Keratinocyte (primary cell): Measurements from ENCODE around the gene IGFL2. TPM values are rescaled to one million over a fixed set of nuclear protein-coding genes. Genes with fewer than 3 reads are reported as not detected.

Source experiments
- DNase-seq: peaks from one replicate; pipeline ENCODE4 v3.0.0-alpha.2; 2011; ENCODE audit warnings: low read depth, missing footprints, low spot score
- FAIRE-seq: peaks from 2 replicates; lab custom pipeline; 2011; peaks lifted over from hg19 to GRCh38; lab: Jason Lieb, UNC
- H2AFZ ChIP-seq: 2 replicates; pipeline ENCODE4 v1.6.0; 2012; ENCODE audit warnings: low read length, control low read depth, inconsistent platforms; ENCODE audit not compliant: control insufficient read depth
- H3K27ac ChIP-seq: 2 replicates; pipeline ENCODE4 v1.5.1; 2011; ENCODE audit warnings: low read length; ENCODE audit not compliant: control insufficient read depth, insufficient read depth
- H3K27me3 ChIP-seq: 3 replicates; pipeline ENCODE4 v1.6.0; 2011; ENCODE audit warnings: low read length; ENCODE audit not compliant: control insufficient read depth, insufficient read depth; ENCODE audit errors: extremely low read depth
- H3K36me3 ChIP-seq, 2 experiments: 2 replicates in 1 of 2; 3 replicates in 1 of 2; pipeline ENCODE4 v1.5.1; 2011; ENCODE audit warnings: low read length in 2 of 2, mild to moderate bottlenecking in 1 of 2; ENCODE audit not compliant: control insufficient read depth in 2 of 2, insufficient read depth in 2 of 2; ENCODE audit errors: extremely low read depth in 1 of 2
- H3K4me1 ChIP-seq: 3 replicates; pipeline ENCODE4 v1.5.1; 2011; ENCODE audit warnings: low read length; ENCODE audit not compliant: control insufficient read depth, insufficient read depth; ENCODE audit errors: extremely low read depth
- H3K4me2 ChIP-seq: 3 replicates; pipeline ENCODE4 v1.6.0; 2011; ENCODE audit warnings: low read depth, low read length; ENCODE audit not compliant: control insufficient read depth, insufficient read depth; ENCODE audit errors: extremely low read depth
- H3K4me3 ChIP-seq, 3 experiments: fragments of 200-600 bp in 1 of 3; sonication (generic) in 1 of 3; 2 replicates in 2 of 3; 3 replicates in 1 of 3; pipeline ENCODE4 v1.5.1; 2011 to 2016; ENCODE audit warnings: low read length in 3 of 3, mild to moderate bottlenecking in 3 of 3, control low read depth in 2 of 3, inconsistent platforms in 1 of 3, low read depth in 1 of 3, mixed read lengths in 1 of 3, mixed run types in 1 of 3, moderate library complexity in 1 of 3; ENCODE audit not compliant: control insufficient read depth in 2 of 3, insufficient read depth in 2 of 3; ENCODE audit errors: extremely low read depth in 1 of 3
- H3K79me2 ChIP-seq: 2 replicates; pipeline ENCODE4 v1.6.0; 2012; ENCODE audit warnings: low read length; ENCODE audit not compliant: control insufficient read depth, insufficient read depth
- H3K9ac ChIP-seq: 3 replicates; pipeline ENCODE4 v1.6.0; 2011; ENCODE audit warnings: low read length; ENCODE audit not compliant: control insufficient read depth, insufficient read depth; ENCODE audit errors: extremely low read depth
- H3K9me1 ChIP-seq: 3 replicates; pipeline ENCODE4 v1.6.0; 2011; ENCODE audit warnings: low read length; ENCODE audit not compliant: control insufficient read depth, insufficient read depth; ENCODE audit errors: extremely low read depth
- H3K9me3 ChIP-seq: 2 replicates; pipeline ENCODE4 v1.5.1; 2012; ENCODE audit warnings: low read depth, low read length; ENCODE audit not compliant: control insufficient read depth
- H4K20me1 ChIP-seq: 3 replicates; pipeline ENCODE4 v1.6.0; 2011; ENCODE audit warnings: low read length; ENCODE audit not compliant: control insufficient read depth, insufficient read depth; ENCODE audit errors: extremely low read depth
- EZH2 ChIP-seq: IDR thresholded peaks from one replicate; pipeline ENCODE4 v1.6.1; 2012; ENCODE audit warnings: inconsistent platforms, mild to moderate bottlenecking, low read length, moderate library complexity
- dilution Hi-C: fragments of 300-500 bp; cut with MboI; formaldehyde crosslinking; loops from one replicate; pipeline ENCODE4 v1.7.0; 2020; ENCODE audit warnings: low sequenced_read_pairs; ENCODE audit not compliant: extremely low pct_ligation_motif_present
- polyA plus RNA-seq, 5 experiments: library from polyadenylated mRNA; depleted of rRNA in 3 of 5; stranded (reverse) in 3 of 5; stranded (forward) in 1 of 5; unstranded in 1 of 5; fragments of >200 nt; gene quantifications; 1 replicate in 1 of 5; 2 replicates in 3 of 5; 3 replicates in 1 of 5; pipeline versions ENCODE4 v1.2.1 to v1.2.3, GENCODE V29; 2011 to 2012; ENCODE audit warnings: missing spikeins in 2 of 5, low read depth in 1 of 5, low replicate concordance in 1 of 5
- TF ChIP-seq, protein P1 (sequence below), 3 experiments: IDR thresholded peaks in 1 of 3; conservative IDR thresholded peaks in 1 of 3; optimal IDR thresholded peaks in 1 of 3; 2 replicates in 2 of 3; 3 replicates in 1 of 3; pipeline versions ENCODE3 to v1.5.1; 2011; ENCODE audit warnings: low read length in 3 of 3, mild to moderate bottlenecking in 3 of 3, moderate library complexity in 2 of 3, control low read depth in 1 of 3, inconsistent platforms in 1 of 3; ENCODE audit not compliant: insufficient read depth in 2 of 3; ENCODE audit errors: extremely low read depth in 1 of 3

IGFL2 gene
- polyA plus RNA-seq, 1 donor (not counting 4 experiments of a cell fraction or from before 2014, with no cell fraction given) = 7.1 TPM

DNA sequence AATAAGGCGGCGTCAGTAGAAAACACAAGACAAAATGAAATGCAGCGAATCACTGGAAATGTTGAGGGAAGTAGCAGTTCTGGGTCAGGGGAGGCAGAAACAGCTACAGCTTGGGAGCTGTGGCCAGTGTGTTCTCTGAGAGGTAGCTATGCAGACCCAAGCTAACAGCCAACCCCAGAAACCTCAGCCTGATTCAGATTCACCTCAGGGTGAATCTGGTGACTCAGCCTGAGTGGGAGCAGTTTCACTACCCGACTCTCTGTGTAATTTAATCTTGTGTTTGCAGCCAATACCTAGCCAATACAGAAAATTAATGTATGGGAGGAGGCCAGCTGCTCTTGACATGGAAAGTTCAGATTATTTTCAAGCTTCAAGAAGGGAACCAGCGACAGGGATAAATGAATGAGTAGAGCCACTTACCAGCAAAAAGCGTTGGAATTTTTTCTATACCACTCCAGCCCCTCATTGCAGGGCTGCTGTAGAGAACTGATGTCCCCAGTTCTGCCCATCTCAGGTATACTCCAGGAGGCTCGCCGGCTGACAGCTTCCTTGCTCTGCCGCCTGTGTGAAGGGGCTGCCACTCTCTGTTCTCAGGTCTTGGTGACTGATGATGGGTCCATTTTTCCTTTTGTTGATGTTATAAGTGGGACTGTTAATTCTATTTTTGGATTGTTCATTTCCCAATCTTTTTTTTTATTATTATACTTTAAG lies 32.5 kb upstream of the IGFL2 start:
- no peaks in the 10 kb centered on the region for H3K9me3 ChIP-seq
- H3K27me3 ChIP-seq = no peaks in the 10 kb centered on the region
- FAIRE-seq = peak; percentile 99
- peak overlapping the region; percentile 13 to 44 (median 38) for H3K4me3 ChIP-seq
- H3K9ac ChIP-seq = peak overlapping the region; percentile 75
- H3K36me3 ChIP-seq = peaks cover 0 to 6% of the 10 kb centered on the region in 2 experiments
- TF ChIP-seq, protein P1, sequence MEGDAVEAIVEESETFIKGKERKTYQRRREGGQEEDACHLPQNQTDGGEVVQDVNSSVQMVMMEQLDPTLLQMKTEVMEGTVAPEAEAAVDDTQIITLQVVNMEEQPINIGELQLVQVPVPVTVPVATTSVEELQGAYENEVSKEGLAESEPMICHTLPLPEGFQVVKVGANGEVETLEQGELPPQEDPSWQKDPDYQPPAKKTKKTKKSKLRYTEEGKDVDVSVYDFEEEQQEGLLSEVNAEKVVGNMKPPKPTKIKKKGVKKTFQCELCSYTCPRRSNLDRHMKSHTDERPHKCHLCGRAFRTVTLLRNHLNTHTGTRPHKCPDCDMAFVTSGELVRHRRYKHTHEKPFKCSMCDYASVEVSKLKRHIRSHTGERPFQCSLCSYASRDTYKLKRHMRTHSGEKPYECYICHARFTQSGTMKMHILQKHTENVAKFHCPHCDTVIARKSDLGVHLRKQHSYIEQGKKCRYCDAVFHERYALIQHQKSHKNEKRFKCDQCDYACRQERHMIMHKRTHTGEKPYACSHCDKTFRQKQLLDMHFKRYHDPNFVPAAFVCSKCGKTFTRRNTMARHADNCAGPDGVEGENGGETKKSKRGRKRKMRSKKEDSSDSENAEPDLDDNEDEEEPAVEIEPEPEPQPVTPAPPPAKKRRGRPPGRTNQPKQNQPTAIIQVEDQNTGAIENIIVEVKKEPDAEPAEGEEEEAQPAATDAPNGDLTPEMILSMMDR (optimal IDR thresholded peaks at IDR 0.05 in 1 of 3, IDR thresholded peaks at IDR 0.05 in 1 of 3, conservative IDR thresholded peaks at IDR 0.05 in 1 of 3; ENCODE audit: extremely low read depth in 1 of 3, insufficient read depth in 2 of 3, low read length in 3 of 3) = no peak
- TF ChIP-seq EZH2 = no peak
- H3K27ac ChIP-seq = peak overlapping the region; percentile 92
- peaks cover 47% of the 10 kb centered on the region for H3K4me1 ChIP-seq
- H3K79me2 ChIP-seq = no peaks in the 10 kb centered on the region
- peak overlapping the region; percentile 89 for H3K4me2 ChIP-seq
- H3K9me1 ChIP-seq = no peaks in the 10 kb centered on the region
- no peak for DNase-seq
- H2AFZ ChIP-seq = no peak overlapping the region
- dilution Hi-C loops = no loop called here
- H4K20me1 ChIP-seq = no peaks in the 10 kb centered on the region

DNA sequence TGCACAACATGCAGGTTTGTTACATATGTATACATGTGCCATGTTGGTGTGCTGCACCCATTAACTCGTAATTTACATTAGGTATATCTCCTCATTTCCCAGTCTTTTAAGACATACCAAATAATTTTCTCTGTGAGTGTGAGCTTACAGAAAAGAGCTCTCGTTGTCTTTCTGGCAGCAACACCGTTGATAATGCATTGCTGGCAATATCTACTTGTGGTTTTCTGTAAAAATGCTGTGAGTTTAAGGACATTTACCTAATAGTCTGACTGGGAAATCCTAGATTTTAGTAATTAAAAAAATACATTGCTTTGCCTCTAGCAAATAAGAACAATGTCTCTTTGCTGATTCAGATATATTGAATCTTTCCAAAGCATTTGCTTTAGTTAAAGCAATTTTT lies 31.9 kb upstream of the IGFL2 start:
- Histone ChIP-seq H3K9me3 (no peaks in the 10 kb centered on the region), H3K79me2 (no peaks in the 10 kb centered on the region), H4K20me1 (no peaks in the 10 kb centered on the region), H3K4me3 (no peak overlapping the region), H3K27me3 (no peaks in the 10 kb centered on the region), H3K36me3 (peaks cover 0 to 6% of the 10 kb centered on the region in 2 experiments), H3K4me2 (peak overlapping the region; percentile 89), H3K4me1 (peaks cover 45% of the 10 kb centered on the region), H3K27ac (peak overlapping the region; percentile 92), H2AFZ (no peak overlapping the region), H3K9me1 (no peaks in the 10 kb centered on the region), H3K9ac (peak overlapping the region; percentile 75)
- FAIRE-seq (no peak), DNase-seq (no peak)
- dilution Hi-C loops = no loop called here
- no peak for TF ChIP-seq EZH2
- TF ChIP-seq, protein P1 (optimal IDR thresholded peaks at IDR 0.05 in 1 of 3, IDR thresholded peaks at IDR 0.05 in 1 of 3, conservative IDR thresholded peaks at IDR 0.05 in 1 of 3; ENCODE audit: extremely low read depth in 1 of 3, insufficient read depth in 2 of 3, low read length in 3 of 3) = no peak
